Suppressor macrophage treated with lipopolysaccharide for 4 hours (primary cell): ENCODE measurements around the gene GPR160.
"Not testable (repeated sequence)": the region's sequence is repeated elsewhere in the genome, so short reads cannot be mapped to it uniquely, and the experiment has no call there.

Source experiments
- DNase-seq: peaks from one replicate; pipeline ENCODE4 v3.0.0-alpha.2; 2020

GPR160 gene

DNA sequence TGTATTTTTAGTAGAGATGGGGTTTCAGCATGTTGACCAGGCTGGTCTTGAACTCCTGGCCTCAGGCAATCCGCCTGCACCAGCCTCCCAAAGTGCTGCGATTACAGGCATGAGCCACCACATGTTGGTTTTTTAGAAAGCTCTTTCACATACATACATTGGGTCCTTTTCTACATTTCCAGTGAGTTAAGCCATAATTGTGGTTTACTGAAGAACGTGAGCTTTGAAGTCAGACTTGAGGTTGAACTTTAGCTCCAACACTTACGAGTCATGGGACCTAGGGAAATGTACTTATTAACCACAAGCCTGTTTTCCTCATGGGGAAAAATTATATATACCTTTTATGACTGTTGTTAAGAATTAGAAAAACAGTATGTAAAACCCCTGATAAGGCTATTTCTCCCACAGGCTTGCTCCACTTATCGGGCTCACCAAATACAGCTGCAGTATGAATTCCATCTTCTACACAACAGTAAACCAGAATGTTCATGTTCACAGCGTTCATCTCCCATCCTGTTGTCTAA lies 39.0 kb downstream of the GPR160 start:
- no peak for DNase-seq

DNA sequence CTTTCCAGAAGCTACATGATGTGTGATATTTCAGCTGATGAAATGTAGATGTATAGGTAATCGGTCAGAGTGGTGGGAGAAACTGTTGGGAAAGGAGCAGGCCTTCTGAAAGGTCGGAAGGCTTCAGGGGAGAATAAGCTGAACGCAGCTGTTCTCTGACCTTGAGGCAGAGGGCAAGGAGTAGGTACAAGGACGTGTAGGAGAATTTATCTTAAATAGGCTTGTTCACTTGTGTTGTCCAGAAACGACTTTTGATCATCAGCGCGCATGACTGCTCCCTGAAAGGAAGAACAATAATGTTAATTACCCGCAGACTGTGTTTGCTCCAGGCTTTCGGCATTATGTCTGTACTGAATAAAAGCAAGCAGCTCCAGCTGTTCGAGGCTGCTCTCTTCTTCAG lies 39.6 kb downstream of the GPR160 start:
- DNase-seq = no peak

DNA sequence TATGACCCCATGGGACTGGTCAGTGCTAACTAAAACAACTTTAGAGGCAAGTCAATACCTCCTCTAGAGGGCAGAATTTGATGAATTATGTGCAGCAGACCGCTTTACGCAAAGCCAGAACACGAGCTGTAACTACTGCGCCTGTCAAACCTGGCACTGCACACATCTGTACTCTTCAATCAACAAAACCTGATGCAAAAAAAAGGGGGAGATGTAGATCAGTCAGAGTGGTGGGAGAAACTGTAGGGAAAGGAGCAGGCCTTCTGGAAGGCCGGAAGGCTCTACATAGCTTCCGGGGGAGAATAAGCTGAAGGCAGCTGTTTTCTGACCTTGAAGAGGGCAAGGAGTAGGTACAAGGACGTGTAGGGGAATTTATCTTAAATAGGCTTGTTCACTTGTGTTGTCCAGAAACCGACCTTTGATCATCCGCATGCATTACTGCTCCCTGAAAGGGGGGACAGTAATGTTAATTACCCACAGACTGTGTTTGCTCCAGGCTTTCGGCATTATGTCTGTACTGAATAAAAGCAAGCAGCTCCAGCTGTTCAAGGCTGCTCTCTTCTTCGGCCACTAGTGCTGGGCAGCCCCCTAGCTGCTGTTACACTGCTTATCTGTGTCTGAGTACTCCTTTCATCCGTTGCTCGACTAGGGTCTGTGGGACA lies 41.0 kb downstream of the GPR160 start:
- DNase-seq = no peak

DNA sequence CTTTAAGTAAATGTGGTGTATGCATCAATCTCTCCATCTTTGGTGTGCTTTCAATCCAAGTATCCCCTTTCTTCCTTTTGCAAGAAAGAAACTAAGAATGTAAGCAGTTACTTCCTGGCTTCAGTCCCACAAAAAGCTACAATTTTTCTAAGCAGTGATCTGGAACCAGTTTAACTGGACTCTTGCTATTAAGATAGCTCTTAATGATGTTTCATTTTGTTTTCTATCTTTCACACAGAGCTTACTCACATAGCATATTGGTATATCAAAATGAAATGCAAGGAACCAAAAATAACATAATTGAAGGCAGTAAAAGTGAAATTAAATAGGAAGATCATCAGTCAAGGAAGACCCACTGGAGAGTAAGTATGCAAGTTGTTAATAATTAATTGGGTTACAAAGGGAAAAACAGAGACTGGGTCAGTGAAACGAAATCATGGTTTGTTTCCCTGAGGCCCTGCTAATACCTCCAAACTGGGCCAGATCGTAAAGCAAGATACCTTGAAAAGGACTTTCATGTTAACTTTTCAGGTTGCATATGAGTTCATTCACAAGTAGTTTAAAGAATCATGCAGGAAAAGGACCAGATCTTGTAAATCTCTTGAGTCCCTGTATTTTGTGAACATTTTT lies 41.9 kb downstream of the GPR160 start:
- no peak for DNase-seq

GRCh38 chr3:170080605-170081004 lies 42.8 kb downstream of the GPR160 start:
- no peak for DNase-seq

DNA sequence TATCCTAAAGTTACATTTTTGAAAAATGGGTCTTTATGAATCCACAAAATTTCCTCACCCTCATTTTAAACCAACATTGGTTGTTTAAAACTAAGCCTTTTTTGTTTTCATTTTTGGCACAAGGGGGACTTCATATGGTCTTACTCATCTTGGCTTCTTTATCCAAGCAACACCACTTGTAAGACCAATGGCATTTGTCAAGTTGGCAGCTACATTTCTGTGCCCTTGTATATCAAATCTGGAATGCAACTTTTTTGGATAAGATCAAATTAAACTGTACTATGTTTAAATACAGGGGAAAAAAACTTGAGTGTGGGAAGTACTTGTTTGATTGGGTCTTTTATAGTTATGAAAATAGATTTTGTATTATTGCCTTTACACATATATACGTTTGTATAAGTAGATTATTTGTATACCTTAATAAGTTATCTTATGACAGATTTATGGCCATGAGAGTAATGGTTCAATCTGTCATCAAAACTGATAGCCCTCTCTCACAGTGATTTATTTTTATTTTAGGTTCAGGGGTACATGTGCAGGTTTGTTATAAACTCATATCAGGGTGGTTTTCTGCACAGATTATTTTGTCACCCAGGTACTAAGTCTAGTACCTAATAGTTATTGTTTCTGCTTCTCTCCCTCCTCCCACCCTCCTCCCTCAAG lies 43.4 kb downstream of the GPR160 start:
- DNase-seq = no peak

DNA sequence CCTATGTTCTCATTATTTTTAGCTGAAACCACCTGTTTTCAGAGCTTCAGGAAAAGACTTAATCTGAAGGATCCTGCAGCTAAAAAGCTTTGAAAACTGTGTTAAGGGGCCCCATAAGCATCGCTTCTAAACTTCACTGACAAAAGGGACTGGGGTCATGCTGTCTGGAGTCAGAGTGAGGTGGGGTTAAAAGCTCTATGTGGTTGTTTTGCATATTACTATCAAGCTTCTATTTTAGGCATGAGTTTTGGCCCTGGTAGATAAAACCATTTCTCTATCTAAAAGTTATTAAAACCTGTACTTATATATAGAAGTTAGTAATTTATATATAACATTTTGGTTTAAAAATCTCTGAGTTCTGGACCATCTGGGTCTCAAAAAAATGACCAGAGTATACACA lies 45.5 kb downstream of the GPR160 start:
- no peak for DNase-seq

GRCh38 chr3:170085396-170085795 lies 47.6 kb downstream of the GPR160 start:
- no peak for DNase-seq

DNA sequence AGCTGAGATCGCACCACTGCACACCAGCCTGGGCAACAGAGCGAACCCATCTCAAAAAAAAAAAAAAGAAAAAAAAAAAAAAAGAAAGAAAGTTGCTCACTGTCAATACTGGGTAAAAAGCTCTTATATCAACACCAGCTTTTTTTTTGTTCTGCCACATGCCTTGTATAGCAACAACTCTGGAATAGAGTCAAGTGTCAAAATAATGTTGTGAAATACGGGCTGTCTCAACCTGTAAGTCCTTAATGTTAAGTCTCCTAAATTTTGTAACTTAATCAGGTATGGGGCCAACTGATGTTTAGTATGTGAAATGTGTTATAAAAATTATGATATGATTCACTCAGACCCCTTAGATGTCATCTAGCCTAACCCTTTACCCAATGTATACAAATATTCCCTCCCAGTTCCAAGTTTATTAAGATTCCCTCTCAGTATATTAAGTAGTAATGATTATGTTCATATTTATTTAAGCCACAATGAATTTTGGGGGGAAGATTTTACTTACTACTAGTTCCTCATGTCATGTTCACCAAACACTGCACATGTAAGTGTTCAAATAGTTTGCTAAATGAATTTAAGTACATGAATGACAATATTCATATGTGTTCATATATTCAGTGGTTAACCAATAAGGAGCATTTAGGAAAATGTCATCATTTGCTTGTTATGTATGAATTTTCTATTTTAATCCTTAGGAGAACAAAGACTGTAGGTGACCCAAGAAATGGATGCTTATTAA lies 52.2 kb downstream of the GPR160 start:
- DNase-seq = no peak

DNA sequence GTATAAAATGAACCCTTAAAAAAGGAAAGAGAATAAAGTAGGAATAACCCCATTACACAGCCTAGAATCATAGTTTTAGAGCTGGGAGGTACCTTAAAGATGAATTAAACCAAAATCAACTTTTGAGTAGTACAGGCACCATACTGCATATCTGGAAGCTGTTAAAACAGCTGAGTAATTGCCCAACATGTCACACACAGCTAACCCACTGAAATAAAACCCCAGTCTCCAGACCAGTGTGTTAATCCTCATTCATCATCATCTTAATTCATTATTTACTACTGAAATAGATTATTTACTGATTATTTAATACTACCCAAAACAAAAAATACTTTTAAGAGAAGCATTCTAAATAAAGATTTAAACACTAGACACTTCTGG lies 52.8 kb downstream of the GPR160 start:
- no peak for DNase-seq

GRCh38 chr3:170092907-170093306 lies 55.1 kb downstream of the GPR160 start:
- no peak for DNase-seq

GRCh38 chr3:170095771-170096170 lies 58.0 kb downstream of the GPR160 start:
- DNase-seq = no peak

GRCh38 chr3:170096342-170096741 lies 58.5 kb downstream of the GPR160 start:
- DNase-seq = no peak

DNA sequence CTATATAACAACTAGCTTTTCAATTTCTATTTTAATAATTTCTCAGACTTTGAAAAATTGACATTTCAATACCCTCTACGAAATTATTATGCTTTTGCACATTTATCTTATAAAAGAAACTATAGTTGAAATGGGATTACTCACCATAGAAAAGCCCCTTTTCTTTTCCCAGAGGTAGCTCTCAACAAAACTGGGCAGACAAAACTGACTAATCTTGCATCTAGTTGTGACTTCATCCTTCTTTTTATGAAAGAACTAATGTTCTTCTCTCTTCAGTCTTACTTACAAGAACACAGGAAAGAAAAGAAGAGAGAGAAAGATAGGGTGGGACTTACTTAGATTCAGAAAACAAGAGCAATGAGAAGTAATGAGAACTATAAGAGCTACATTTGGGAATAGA lies 61.0 kb downstream of the GPR160 start:
- DNase-seq = peak; percentile 30

- no peak for DNase-seq
Measured at GRCh38 chr3:170100944-170101343, 63.1 kb downstream of the GPR160 start.

GRCh38 chr3:170102431-170102830 lies 64.6 kb downstream of the GPR160 start:
- no peak for DNase-seq

- no peak for DNase-seq
Measured at GRCh38 chr3:170107941-170108340, 70.1 kb downstream of the GPR160 start.

DNA sequence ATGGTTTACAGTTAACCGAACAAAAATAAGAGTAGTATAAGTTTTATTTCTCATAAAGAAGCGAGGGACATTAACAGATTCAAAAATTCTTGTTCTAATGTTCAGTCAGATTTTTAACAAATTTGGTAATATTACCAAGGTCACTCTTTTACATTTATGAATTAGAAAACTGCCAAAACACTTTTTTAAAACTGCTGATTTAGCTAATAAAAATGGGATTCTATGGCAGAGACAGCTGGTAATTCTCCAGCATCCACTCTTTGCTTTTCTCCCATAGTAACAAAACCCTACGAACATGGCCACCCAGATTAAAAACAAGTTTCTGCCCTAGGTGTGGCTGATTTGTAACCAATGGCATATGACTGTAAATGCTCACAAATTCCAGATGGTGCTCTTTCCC lies 71.2 kb downstream of the GPR160 start:
- DNase-seq = no peak

DNA sequence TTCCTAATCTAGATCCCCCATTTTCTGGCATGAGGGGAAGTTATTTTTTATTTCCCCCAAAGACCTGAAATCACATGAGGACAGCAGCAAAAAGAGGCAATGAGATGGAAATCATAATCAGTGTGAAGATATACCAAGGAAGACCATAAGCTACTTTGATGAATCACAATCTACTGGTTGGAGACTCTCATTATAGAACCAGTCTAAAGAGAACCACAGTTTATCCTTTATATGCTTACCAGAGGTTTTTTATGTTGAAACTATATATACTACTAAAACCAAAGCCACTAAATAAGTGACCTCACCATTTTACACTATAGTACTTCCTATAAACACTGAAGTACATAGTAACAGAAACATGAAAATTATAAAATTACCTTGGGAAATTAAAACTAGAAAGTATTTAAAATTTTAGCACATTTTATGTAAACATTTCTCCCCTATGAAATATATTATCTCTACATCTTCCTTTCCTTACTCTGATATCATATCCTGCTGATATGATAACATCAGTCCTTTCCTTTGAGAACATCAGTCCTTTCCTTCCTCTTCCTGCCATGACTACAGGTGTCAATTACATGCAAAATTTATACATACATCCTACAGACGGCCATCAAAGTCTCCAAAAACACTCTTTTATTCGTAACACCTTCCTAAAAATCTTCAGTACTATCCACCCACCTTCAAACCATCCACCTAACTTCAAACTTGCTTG lies 71.9 kb downstream of the GPR160 start:
- DNase-seq = no peak

DNA sequence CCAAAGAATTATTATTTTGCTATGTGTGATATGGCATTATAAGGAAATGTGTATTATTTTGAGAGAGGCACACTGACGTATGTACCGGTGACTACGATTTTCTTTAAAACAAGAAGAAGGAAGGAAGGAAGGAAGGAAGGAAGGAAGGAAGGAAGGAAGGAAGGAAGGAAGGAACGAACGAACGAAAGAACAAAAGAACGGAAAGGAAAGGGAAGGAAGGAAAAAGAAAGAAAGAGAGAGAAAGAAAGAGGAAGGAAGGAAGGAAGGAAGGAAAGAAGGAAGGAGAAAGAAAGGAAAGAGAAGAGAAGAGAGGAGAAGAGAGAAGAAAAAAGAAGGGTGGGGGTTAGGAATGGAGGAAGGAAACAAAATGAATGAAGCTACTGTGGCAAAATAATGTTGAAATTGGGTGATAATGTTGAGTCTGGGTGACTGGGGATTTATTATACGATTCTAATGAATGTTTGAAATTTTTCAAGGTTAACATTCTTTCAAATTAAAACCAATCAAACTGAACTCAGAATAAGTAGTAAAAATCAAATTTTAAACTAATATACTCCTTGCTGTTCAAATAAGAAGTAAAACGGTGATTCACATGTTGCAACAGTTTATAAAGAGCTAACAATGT lies 73.5 kb downstream of the GPR160 start:
- no peak for DNase-seq

DNA sequence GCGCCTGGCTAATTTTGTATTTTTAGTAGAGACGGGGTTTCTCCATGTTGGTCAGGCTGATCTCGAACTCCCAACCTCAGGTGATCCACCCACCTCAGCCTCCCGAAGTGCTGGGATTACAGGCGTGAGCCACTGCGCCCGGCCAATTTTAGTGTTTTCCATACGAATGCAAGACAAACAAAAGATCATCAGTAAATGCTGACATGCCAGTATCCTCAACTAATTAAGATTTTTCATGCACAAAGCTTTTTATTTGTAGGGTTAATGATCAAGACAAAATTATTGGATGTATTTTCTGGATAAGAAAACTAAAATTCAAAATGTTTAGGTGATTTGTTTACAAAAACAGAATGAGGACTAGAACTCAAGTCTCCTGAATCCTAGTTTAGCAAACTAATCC lies 76.4 kb downstream of the GPR160 start:
- not testable (repeated sequence) for DNase-seq

DNA sequence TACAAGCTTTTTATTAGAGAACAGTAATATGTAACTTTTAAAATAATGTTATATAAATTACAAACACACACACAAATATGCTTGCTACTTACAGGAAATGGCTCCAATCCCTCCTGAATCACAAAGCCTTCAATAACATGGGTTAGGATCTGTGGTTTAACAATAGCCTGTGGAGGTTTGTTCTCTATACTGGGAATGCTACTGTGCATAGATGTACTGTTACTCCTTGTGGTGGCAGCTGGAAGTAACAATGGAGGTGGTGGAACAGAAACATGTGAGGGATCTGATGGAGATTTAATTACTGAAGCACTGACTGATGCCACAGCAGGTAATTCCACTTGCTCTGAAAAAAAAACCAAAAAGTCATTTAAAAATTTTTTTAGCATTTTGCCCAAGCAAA lies 79.3 kb downstream of the GPR160 start:
- no peak for DNase-seq
